Esophagus muscularis mucosa (tissue), 4 donors: ENCODE data around the gene SH3PXD2A. TPM values are rescaled to one million over a fixed set of nuclear protein-coding genes. Genes with fewer than 3 reads are reported as not detected.
"Not testable (repeated sequence)": the region's sequence is repeated elsewhere in the genome, so short reads cannot be mapped to it uniquely, and the experiment has no call there.

ENCODE experiments used
- DNase-seq: peaks from one replicate; pipeline ENCODE4 v3.0.0-alpha.2; 2017; ENCODE audit errors: extremely low spot score
- H3K27ac ChIP-seq, 4 donors: fragments of 200-600 bp; sonication (generic); replicated peaks in 1 of 4; 1 replicate in 3 of 4; 2 replicates in 1 of 4; pipeline ENCODE4 v1.5.1; 2016 to 2019; ENCODE audit warnings: mild to moderate bottlenecking in 1 of 4
- H3K27me3 ChIP-seq, 4 donors: fragments of 200-600 bp; sonication (generic); one replicate each; pipeline versions ENCODE4 v1.5.1 to v1.6.0; 2016 to 2019
- H3K36me3 ChIP-seq, 4 donors: fragments of 200-600 bp; sonication (generic); one replicate each; pipeline ENCODE4 v1.5.1; 2016 to 2019
- H3K4me1 ChIP-seq, 4 donors: fragments of 200-600 bp; sonication (generic); one replicate each; pipeline ENCODE4 v1.5.1; 2016 to 2019
- H3K4me3 ChIP-seq, 4 donors: fragments of 200-600 bp; sonication (generic); 1 replicate in 2 of 4; 2 replicates in 2 of 4; pipeline ENCODE4 v1.5.1; 2016 to 2019; ENCODE audit warnings: mild to moderate bottlenecking in 4 of 4, moderate library complexity in 1 of 4
- H3K9me3 ChIP-seq, 4 donors: fragments of 200-600 bp; sonication (generic); 1 replicate in 3 of 4; 2 replicates in 1 of 4; pipeline ENCODE4 v1.5.1; 2016 to 2019
- CTCF ChIP-seq, 3 experiments: fragments of 200-600 bp in 2 of 3; fragments of 450-650 bp in 1 of 3; sonication (generic) in 2 of 3; IDR thresholded peaks; one replicate each; pipeline ENCODE4 v1.5.1; 2017 to 2019; ENCODE audit warnings: antibody characterized with exemption in 3 of 3, mild to moderate bottlenecking in 2 of 3, moderate library complexity in 1 of 3
- EP300 ChIP-seq: sonication (generic); formaldehyde crosslinking; IDR thresholded peaks from one replicate; pipeline ENCODE4 v1.6.1; 2017; ENCODE audit warnings: antibody characterized with exemption
- POLR2A ChIP-seq: fragments of 450-650 bp; IDR thresholded peaks from one replicate; pipeline ENCODE4 v1.6.1; 2017; ENCODE audit warnings: antibody characterized with exemption, moderate library complexity, mild to moderate bottlenecking, low read depth
- POLR2AphosphoS5 ChIP-seq, 2 donors: sonication (generic); formaldehyde crosslinking; IDR thresholded peaks; one replicate each; pipeline ENCODE4 v1.6.1; 2017; ENCODE audit warnings: antibody characterized with exemption in 2 of 2
- WGBS: methylation state at CpG from one replicate; pipeline ENCODE4 v1.1.5; 2018; 5-methylcytosine and 5-hydroxymethylcytosine counted together
- intact Hi-C: fragments of 100-400 bp; cut with DNase I; formaldehyde crosslinking; loops from one replicate; pipeline ENCODE4 v1.15.1; 2023
- total RNA-seq, 4 donors: library from RNA; depleted of rRNA; stranded (reverse); fragments of >200 nt; gene quantifications; one replicate each; pipeline versions ENCODE4 v1.1.0 to v1.2.1, GENCODE V29; 2016

SH3PXD2A gene
- total RNA-seq, 4 donors from 2014 or later: 30.5 to 69.3 (median 40.0) TPM

GRCh38 chr10:103612462-103613365 lies 242.7 kb downstream of the SH3PXD2A start:
- TF ChIP-seq POLR2A (no peak), CTCF (IDR thresholded peaks at IDR 0.05) (no peak), EP300 (no peak), POLR2AphosphoS5 (IDR thresholded peaks at IDR 0.05) (peak in 1 of 2 donors; percentile 17)
- 73% methylated on average over 9 of the region's 17 CpGs for WGBS
- H3K36me3 ChIP-seq: peaks cover 0 to 81% (median 71%) of the 10 kb centered on the region in 4 donors

GRCh38 chr10:103610921-103611511 lies 244.4 kb downstream of the SH3PXD2A start:
- Histone ChIP-seq H3K4me1 (peaks cover 24 to 26% (median 25%) of the 10 kb centered on the region in 4 donors), H3K36me3 (peaks cover 0 to 69% (median 55%) of the 10 kb centered on the region in 4 donors), H3K27ac (no peak overlapping the region)

More at GRCh38 chr10:103612462-103613365, 242.7 kb downstream of the SH3PXD2A start:
- H3K4me1 ChIP-seq: peaks cover 41 to 43% (median 42%) of the 10 kb centered on the region in 4 donors
- H3K27ac ChIP-seq: peak overlapping the region in 1 of 4 donors; percentile 14
- H3K9me3 ChIP-seq: no peaks in the 10 kb centered on the region
- DNase-seq: no peak
- H3K27me3 ChIP-seq: no peaks in the 10 kb centered on the region
- intact Hi-C loops: no loop called here
- H3K4me3 ChIP-seq: no peak overlapping the region

GRCh38 chr10:103610083-103610472 lies 245.3 kb downstream of the SH3PXD2A start:
- Histone ChIP-seq H3K4me3 (no peak overlapping the region), H3K27ac (no peak overlapping the region), H3K4me1 (peaks cover 15 to 25% (median 20%) of the 10 kb centered on the region in 4 donors), H3K27me3 (no peaks in the 10 kb centered on the region), H3K9me3 (no peaks in the 10 kb centered on the region), H3K36me3 (peaks cover 0 to 71% (median 59%) of the 10 kb centered on the region in 4 donors)
- no peak for TF ChIP-seq EP300
- no peak for TF ChIP-seq POLR2A
- TF ChIP-seq CTCF (IDR thresholded peaks at IDR 0.05): no peak
- TF ChIP-seq POLR2AphosphoS5 (IDR thresholded peaks at IDR 0.05): no peak
- 78% methylated on average over 2 of the region's 2 CpGs for WGBS
- no peak for DNase-seq
- intact Hi-C loops: no loop called here

More at GRCh38 chr10:103610921-103611511, 244.4 kb downstream of the SH3PXD2A start:
- Histone ChIP-seq H3K9me3 (no peaks in the 10 kb centered on the region), H3K27me3 (no peaks in the 10 kb centered on the region), H3K4me3 (no peak overlapping the region)
- TF ChIP-seq POLR2AphosphoS5 (IDR thresholded peaks at IDR 0.05): no peak
- TF ChIP-seq CTCF (IDR thresholded peaks at IDR 0.05): no peak
- no peak for TF ChIP-seq POLR2A
- no peak for TF ChIP-seq EP300
- 74% methylated on average over 9 of the region's 9 CpGs for WGBS
- DNase-seq: no peak
- intact Hi-C loops: no loop called here

GRCh38 chr10:103609231-103610082 lies 245.9 kb downstream of the SH3PXD2A start:
- H3K9me3 ChIP-seq: no peaks in the 10 kb centered on the region
- H3K4me3 ChIP-seq: no peak overlapping the region
- peaks cover 0 to 71% (median 62%) of the 10 kb centered on the region in 4 donors for H3K36me3 ChIP-seq
- DNase-seq: no peak
- H3K27ac ChIP-seq: no peak overlapping the region
- H3K4me1 ChIP-seq: peaks cover 9 to 20% (median 14%) of the 10 kb centered on the region in 4 donors
- intact Hi-C loops: loop anchor here (10.0 kb wide), 1 partner anchor 245 kb away; the partner anchor contains the start of gene SH3PXD2A
- H3K27me3 ChIP-seq: no peaks in the 10 kb centered on the region
- TF ChIP-seq POLR2A (no peak), CTCF (IDR thresholded peaks at IDR 0.05) (no peak), POLR2AphosphoS5 (IDR thresholded peaks at IDR 0.05) (no peak), EP300 (no peak)
- WGBS: 90% methylated on average over 8 of the region's 8 CpGs

- not testable (repeated sequence) for H3K27ac ChIP-seq, DNase-seq
- 79% methylated on average over 10 of the region's 11 CpGs for WGBS
These were observed 247.3 kb downstream of the SH3PXD2A start for GRCh38 chr10:103608056-103608455.

GRCh38 chr10:103607051-103607450 lies 248.3 kb downstream of the SH3PXD2A start:
- not testable (repeated sequence) for H3K27me3 ChIP-seq, H3K4me3 ChIP-seq, H3K9me3 ChIP-seq, H3K27ac ChIP-seq, DNase-seq, H3K4me1 ChIP-seq
- no CpG with 5 or more reads among the region's 32 CpGs for WGBS
- intact Hi-C loops: loop anchor here (10.0 kb wide), 1 partner anchor 248 kb away; the partner anchor contains the start of gene SH3PXD2A
- H3K36me3 ChIP-seq: peaks cover 17 to 77% (median 66%) of the 10 kb centered on the region in 4 donors

More at GRCh38 chr10:103608056-103608455, 247.3 kb downstream of the SH3PXD2A start:
- Histone ChIP-seq H3K4me1 (peaks cover 7 to 19% (median 11%) of the 10 kb centered on the region in 4 donors), H3K36me3 (peaks cover 10 to 77% (median 66%) of the 10 kb centered on the region in 4 donors)
- intact Hi-C loops: loop anchor here (10.0 kb wide), 1 partner anchor 247 kb away; the partner anchor contains the start of gene SH3PXD2A
- H3K4me3 ChIP-seq, H3K9me3 ChIP-seq, H3K27me3 ChIP-seq: not testable (repeated sequence)
